ENCODE data around the gene CHP1.
"Not testable (repeated sequence)": the region's sequence is repeated elsewhere in the genome, so short reads cannot be mapped to it uniquely, and the experiment has no call there.

CHP1 gene

DNA sequence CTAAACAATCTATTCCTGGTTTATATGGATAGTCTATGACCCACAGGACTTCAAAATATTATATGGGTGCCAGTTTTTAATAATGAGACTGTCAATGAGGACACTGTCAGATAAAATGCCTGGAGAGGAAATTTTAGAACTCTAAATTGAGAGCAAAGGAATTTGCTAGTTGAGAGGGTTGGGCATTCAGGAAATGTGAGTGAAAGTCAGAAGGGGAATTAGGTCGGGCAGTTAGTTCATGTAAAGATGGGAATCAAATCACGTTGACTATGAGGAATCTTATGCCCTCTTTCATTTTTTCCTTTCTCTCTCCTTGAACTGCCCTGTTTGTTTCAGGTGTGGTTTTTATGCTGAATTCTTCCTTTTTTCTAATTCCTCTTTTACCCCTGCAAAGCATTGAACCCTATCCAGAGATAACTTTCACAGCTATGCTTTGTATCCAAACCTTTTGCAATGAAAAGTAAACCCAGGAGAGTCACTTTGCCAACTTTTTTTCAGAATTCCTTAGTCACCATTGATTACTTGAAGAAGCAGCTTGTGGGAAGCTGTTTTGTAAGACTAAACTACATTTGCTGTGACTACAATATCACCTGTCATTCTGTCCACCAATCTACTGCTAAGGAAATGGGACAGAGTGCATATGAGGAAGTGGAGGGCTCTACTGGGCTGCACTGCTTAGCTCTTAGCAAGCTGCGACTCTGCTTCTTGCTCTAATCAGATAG, 27.8 kb downstream of the CHP1 start:
- no peak for DNase-seq

- no peak for DNase-seq
Measured at GRCh38 chr15:41259546-41260189, 28.6 kb downstream of the CHP1 start.

DNA sequence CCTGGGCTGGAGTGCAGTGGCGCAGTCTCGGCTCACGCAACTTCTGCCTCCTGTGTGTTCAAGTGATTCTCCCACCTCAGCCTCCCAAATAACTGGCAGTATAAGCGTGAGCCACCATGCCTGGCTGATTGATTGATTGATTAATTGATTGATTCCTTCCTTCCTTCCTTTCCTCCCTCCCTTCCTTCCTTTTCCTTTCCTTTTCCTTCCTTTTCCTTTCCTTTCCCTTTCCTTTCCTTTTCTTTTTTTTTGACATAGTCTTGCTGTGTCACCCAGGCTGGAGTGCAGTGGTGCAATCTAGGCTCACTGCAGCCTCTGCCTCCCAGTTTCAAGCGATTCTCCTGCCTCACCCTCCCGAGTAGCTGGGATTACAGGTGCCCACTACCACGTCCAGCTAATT, 29.9 kb downstream of the CHP1 start:
- not testable (repeated sequence) for DNase-seq

GRCh38 chr15:41262571-41262970, 31.5 kb downstream of the CHP1 start:
- DNase-seq, result no peak

GRCh38 chr15:41263891-41264351, 32.9 kb downstream of the CHP1 start:
- no peak for DNase-seq

DNA sequence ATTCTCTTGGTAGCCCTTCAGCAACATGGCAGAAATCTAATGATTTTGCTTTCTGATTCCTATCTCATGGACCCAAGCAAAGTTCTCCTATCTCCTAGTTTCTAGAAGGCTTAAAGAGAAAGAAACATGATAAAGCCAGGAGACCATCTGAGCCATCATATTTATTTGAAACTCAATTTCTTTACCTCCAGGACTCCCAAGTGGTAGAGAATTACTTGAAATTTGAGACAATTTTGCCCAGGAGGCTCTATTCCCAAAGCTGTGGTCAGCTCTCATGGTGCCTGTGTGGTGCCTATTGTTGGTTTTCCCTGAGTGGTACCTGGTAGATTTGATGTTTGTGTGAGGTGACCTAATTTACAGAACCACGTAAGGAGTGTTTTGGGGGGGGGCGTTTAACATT, 38.8 kb downstream of the CHP1 start:
- DNase-seq, result no peak

- no peak for DNase-seq
Measured at GRCh38 chr15:41276831-41277230, 45.8 kb downstream of the CHP1 start.

DNA sequence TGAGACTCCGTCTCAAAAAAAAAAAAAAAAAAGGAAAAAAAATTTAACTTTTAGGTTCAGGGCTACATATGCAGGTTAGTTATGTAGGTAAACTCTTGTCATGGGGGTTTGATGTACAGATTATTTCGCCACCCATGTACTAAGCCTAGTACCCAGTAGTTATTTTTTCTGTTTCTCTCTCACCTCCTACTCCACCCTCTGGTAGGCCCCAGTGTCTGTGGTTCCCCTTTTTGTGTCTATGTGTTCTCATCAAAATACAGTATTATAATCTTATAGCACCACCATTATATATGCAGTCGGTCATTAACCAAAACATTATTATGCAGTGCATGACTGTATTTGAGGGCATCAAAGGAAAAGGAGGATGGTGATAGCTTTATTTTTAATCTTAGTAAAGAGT, 47.3 kb downstream of the CHP1 start:
- no peak for DNase-seq

- no peak for DNase-seq
Measured at GRCh38 chr15:41279535-41280283, 48.6 kb downstream of the CHP1 start.

DNA sequence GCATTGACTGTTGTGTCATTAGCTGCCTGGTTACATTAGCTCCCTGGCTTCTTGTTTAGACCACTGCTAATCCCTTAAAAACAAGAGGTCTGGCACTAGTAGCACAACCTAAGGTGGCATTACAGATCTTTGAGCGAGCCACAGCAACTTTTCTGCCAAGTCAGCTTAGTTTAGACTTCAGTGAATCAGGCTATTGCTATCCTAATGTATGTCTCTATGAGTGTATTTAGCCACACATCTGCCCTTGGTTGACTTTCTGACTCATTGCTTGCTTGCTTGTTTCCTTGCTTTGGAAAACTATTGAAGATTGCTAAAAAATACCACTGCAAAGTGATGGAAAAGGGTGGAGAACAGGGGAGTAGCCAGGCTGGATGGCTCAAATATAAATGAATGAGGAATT, 50.2 kb downstream of the CHP1 start:
- no peak for DNase-seq

DNA sequence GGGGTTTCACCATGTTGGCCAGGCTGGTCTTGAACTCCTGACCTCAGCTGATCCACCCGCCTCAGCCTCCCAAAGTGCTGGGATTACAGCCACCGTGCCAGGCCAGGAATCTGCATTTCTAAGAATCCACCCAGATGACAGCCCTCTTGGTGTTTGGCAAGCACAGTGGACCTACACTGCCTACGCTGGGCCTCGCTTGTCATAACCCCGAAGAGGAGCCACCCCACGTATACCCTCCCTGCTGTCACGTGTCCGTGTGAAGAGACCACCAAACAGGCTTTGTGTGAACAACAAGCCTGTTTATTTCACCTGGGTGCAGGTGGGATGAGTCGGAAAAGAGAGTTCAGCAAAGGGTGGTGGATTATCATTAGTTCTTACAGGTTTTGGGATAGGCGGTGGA, 51.4 kb downstream of the CHP1 start:
- DNase-seq, result not testable (repeated sequence)

DNA sequence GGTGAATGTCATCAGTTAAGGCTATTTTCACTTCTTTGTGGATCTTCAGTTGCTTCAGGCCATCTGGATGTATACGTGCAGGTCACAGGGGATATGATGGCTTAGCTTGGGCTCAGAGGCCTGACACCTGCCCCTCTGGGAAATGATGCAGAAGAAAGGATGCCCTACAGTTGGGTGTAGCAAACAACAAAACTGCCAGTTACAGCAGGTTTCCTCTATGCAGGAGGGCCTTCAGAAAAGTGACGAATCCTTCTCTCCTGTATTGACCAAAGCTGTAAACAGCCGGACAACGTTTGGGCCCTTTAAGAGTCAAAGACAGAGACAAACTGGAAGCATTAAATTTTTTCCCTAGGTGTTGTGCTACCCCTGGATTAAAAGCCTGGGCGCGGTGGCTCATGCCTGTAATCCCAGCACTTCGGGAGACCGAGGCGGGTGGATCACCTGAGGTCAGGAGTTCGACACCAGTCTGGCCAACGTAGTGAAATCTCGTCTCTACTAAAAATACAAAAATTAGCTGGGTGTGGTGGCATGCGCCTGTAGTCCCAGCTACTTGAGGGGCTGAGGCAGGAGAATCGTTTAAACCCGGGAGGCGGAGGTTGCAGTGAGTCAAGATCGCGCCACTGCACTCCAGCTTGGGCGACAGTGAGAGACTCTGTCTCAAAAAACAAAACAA, 52.0 kb downstream of the CHP1 start:
- not testable (repeated sequence) for DNase-seq

DNA sequence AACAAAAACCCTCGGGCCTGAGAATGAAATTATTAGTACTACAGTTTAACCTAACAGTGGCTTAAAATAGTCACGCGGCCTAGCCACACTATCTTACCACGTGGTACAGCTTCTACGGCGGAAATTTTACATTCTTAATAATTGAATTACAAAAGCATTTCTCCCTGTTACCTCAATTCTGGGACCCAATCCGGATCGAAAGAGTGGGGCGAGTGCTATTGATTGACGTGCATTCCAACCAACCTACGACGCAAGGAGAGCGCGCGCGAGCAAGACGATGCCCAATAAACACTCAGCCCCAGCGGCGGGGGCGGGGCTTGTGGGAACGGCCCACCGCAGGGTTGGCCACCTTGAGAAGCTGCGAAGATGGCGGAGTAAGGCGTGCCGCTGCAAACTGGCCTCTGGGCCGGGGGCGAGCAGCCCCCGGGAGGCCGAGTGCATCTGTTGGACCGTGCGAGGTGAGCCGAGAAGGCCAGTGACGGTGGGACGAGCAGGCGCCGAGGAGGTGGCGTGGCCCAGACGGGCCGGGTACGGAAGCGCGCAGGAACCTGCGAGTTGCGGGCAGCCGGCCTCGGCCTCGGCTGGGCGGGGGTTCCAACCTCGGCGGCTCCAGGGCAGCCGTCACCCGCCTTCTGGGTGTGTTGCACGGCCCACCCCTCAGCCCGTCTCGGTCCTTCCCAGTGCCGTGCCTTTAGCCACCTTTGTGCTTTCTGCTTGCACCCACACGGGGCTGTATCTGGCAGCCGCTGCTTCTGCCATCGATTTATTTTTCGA, 52.8 kb downstream of the CHP1 start:
- DNase-seq, result peak; percentile 98

- peak; percentile 32 for DNase-seq
Measured at GRCh38 chr15:41284427-41285177, 53.5 kb downstream of the CHP1 start.

DNA sequence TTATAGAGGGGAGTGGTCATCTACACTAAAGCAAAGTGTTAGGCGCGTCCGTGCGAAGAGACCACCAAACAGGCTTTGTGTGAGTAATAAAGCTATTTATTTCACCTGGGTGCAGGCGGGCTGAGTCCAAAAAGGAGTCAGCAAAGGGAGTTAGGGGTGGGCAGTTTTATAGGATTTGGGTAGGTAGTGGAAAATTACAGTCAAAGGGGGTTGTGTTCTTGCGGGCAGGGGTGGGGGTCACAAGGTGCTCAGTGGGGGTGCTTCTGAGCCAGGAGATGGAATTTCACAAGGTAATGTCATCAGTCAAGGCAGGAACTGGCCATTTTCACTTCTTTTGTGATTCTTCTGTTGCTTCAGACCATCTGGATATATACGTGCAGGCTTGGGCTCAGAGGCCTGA, 54.2 kb downstream of the CHP1 start:
- DNase-seq, result no peak

DNA sequence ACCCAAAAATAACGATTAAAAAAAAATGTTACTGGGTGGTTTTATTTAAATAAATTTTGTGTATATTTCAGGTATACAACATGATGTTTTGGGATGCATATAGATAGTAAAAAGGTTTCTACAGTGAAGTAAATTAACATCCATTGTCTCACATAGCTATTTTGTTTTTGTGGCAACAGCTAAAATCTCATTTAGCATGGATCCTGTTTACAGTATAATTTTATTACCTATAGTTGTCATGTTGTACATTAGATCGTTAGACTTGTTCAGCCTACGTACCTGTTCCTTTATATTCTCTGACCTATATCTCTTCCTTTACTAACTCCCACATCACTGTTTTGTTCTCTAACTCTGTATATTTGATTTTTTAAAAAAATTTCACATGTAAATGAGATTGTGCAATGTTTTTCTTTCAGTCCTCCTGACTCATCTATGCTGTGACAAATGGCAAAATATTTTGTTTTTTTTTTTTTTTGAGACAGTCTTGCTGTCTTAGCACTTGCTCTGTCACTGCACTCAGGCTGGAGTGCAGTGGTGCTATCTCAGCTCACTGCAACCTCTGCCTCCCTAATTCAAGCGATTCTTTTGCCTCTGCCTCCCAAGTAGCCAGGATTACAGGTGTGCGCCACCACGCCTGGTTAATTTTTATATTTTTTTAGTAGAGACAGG, 55.7 kb downstream of the CHP1 start:
- no peak for DNase-seq

DNA sequence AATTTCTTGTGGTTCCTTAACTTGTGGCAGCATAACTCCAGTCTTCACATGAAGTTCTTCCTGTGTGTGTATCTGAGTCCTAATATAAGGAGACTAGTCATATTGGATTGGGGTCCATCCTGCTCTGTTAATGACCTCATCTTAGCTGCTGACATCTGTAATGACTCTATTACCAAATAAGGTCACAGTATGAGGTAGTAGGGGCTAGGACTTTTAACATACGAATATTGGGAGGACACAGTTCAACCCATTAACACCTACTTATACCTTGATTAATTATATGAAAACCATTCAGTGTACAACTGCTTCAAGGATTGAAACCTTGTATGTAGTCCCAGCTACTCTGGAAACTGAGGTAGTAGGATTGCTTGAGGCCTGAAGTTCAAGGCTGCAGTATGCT, 57.4 kb downstream of the CHP1 start:
- DNase-seq, result no peak

GRCh38 chr15:41289953-41290352, 58.9 kb downstream of the CHP1 start:
- DNase-seq, result no peak

DNA sequence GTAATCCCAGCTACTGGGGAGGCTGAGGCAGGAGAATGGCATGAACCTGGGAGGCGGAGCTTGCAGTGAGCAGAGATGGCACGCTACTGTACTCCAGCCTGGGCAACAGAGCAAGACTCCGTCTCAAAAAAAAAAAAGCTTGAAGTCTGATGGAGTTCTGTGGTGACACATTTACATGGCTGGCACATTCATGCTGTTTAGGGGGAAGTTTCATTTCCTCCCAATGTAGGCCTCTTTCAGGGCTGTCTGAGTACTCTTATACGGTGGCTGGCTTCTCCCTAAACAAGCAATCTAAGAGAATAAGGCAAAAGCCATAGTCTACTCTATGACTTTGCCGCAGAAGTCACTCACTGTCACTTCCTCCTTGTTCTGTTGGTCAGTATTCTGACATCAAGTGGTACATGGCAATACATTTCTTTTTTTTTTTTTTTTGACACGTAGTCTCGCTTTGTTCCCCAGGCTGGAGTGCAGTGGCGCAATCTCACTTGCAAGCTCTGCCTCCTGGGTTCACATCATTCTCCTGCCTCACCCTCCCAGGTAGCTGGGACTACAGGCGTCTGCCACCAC, 60.1 kb downstream of the CHP1 start:
- no peak for DNase-seq

GRCh38 chr15:41292521-41292920, 61.5 kb downstream of the CHP1 start:
- no peak for DNase-seq

GRCh38 chr15:41301139-41301538, 70.1 kb downstream of the CHP1 start:
- DNase-seq, result not testable (repeated sequence)
